ENCODE data around the gene ATM. TPM values are rescaled to one million over a fixed set of nuclear protein-coding genes. Genes with fewer than 3 reads are reported as not detected.
"Not testable (repeated sequence)": the region's sequence is repeated elsewhere in the genome, so short reads cannot be mapped to it uniquely, and the experiment has no call there.

The ATM gene
- total and polyA plus RNA-seq, 2 experiments from 2014 or later, result 27.6 to 59.3 TPM

DNA sequence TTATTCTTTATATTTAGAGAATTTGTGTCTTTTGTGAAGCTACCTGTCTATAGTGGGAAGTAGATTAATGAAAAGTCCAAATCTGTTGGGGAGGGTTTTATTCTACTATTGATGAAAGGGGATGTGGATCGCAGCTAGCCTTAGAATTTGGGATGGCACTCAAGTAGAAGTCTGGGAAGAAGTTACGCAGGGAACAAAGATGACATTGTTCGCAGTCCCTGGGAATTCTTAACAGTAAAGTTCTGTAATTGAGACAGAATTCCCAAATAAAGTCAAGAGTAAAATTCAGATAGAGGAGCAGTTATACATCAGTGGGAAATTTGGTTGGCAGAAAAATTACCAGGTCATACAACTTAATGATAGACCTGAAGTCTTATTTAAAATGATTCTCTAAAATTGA, 64.1 kb downstream of the ATM start:
- H3F3A ChIP-seq (replicated peaks; ENCODE audit: low read depth), result no peaks in the 10 kb centered on the region
- Mint-ChIP-seq H3K27ac (no peak overlapping the region), H3K36me3 (ENCODE audit: low read depth) (peaks cover 46% of the 10 kb centered on the region), H3K4me1 (no peaks in the 10 kb centered on the region), H3K27me3 (ENCODE audit: insufficient read depth, low read depth, poor library complexity) (no peaks in the 10 kb centered on the region), H3K4me3 (no peak overlapping the region), H3K9me3 (no peaks in the 10 kb centered on the region)
- H3K36me3 ChIP-seq (ENCODE audit: insufficient read depth), result peaks cover 14% of the 10 kb centered on the region
- DNase-seq (ENCODE audit: low spot score) (no peak), ATAC-seq (no peak)
- no peak overlapping the region for H3K4me2 ChIP-seq
- H3K4me1 ChIP-seq (ENCODE audit: insufficient read depth), result no peaks in the 10 kb centered on the region
- H4K20me1 ChIP-seq (replicated peaks; ENCODE audit: insufficient read depth), result no peaks in the 10 kb centered on the region
- no peaks in the 10 kb centered on the region for H3K9me2 ChIP-seq (ENCODE audit: insufficient read depth)
- no peak overlapping the region for H3K4me3 ChIP-seq
- H3K79me2 ChIP-seq (replicated peaks; ENCODE audit: insufficient read depth), result no peaks in the 10 kb centered on the region
- TF ChIP-seq EZH2 (IDR thresholded peaks at IDR 0.05; ENCODE audit: low read depth, unreplicated experiment) (no peak), NANOG (IDR thresholded peaks at IDR 0.05; ENCODE audit: borderline replicate concordance) (no peak), STAT1 (IDR thresholded peaks at IDR 0.05; ENCODE audit: unreplicated experiment) (no peak), JUNB (IDR thresholded peaks at IDR 0.05; ENCODE audit: unreplicated experiment) (no peak), CREB1 (CRISPR knock-in tag; IDR thresholded peaks at IDR 0.05; ENCODE audit: low read depth) (no peak), POLR2AphosphoS5 (IDR thresholded peaks at IDR 0.05; ENCODE audit: low read depth) (no peak), ZNF114 (CRISPR knock-in tag; IDR thresholded peaks at IDR 0.05) (no peak)
- TF ChIP-seq, protein P1, sequence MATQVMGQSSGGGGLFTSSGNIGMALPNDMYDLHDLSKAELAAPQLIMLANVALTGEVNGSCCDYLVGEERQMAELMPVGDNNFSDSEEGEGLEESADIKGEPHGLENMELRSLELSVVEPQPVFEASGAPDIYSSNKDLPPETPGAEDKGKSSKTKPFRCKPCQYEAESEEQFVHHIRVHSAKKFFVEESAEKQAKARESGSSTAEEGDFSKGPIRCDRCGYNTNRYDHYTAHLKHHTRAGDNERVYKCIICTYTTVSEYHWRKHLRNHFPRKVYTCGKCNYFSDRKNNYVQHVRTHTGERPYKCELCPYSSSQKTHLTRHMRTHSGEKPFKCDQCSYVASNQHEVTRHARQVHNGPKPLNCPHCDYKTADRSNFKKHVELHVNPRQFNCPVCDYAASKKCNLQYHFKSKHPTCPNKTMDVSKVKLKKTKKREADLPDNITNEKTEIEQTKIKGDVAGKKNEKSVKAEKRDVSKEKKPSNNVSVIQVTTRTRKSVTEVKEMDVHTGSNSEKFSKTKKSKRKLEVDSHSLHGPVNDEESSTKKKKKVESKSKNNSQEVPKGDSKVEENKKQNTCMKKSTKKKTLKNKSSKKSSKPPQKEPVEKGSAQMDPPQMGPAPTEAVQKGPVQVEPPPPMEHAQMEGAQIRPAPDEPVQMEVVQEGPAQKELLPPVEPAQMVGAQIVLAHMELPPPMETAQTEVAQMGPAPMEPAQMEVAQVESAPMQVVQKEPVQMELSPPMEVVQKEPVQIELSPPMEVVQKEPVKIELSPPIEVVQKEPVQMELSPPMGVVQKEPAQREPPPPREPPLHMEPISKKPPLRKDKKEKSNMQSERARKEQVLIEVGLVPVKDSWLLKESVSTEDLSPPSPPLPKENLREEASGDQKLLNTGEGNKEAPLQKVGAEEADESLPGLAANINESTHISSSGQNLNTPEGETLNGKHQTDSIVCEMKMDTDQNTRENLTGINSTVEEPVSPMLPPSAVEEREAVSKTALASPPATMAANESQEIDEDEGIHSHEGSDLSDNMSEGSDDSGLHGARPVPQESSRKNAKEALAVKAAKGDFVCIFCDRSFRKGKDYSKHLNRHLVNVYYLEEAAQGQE (IDR thresholded peaks at IDR 0.05; ENCODE audit: unreplicated experiment), result no peak
- TF ChIP-seq, protein P2, sequence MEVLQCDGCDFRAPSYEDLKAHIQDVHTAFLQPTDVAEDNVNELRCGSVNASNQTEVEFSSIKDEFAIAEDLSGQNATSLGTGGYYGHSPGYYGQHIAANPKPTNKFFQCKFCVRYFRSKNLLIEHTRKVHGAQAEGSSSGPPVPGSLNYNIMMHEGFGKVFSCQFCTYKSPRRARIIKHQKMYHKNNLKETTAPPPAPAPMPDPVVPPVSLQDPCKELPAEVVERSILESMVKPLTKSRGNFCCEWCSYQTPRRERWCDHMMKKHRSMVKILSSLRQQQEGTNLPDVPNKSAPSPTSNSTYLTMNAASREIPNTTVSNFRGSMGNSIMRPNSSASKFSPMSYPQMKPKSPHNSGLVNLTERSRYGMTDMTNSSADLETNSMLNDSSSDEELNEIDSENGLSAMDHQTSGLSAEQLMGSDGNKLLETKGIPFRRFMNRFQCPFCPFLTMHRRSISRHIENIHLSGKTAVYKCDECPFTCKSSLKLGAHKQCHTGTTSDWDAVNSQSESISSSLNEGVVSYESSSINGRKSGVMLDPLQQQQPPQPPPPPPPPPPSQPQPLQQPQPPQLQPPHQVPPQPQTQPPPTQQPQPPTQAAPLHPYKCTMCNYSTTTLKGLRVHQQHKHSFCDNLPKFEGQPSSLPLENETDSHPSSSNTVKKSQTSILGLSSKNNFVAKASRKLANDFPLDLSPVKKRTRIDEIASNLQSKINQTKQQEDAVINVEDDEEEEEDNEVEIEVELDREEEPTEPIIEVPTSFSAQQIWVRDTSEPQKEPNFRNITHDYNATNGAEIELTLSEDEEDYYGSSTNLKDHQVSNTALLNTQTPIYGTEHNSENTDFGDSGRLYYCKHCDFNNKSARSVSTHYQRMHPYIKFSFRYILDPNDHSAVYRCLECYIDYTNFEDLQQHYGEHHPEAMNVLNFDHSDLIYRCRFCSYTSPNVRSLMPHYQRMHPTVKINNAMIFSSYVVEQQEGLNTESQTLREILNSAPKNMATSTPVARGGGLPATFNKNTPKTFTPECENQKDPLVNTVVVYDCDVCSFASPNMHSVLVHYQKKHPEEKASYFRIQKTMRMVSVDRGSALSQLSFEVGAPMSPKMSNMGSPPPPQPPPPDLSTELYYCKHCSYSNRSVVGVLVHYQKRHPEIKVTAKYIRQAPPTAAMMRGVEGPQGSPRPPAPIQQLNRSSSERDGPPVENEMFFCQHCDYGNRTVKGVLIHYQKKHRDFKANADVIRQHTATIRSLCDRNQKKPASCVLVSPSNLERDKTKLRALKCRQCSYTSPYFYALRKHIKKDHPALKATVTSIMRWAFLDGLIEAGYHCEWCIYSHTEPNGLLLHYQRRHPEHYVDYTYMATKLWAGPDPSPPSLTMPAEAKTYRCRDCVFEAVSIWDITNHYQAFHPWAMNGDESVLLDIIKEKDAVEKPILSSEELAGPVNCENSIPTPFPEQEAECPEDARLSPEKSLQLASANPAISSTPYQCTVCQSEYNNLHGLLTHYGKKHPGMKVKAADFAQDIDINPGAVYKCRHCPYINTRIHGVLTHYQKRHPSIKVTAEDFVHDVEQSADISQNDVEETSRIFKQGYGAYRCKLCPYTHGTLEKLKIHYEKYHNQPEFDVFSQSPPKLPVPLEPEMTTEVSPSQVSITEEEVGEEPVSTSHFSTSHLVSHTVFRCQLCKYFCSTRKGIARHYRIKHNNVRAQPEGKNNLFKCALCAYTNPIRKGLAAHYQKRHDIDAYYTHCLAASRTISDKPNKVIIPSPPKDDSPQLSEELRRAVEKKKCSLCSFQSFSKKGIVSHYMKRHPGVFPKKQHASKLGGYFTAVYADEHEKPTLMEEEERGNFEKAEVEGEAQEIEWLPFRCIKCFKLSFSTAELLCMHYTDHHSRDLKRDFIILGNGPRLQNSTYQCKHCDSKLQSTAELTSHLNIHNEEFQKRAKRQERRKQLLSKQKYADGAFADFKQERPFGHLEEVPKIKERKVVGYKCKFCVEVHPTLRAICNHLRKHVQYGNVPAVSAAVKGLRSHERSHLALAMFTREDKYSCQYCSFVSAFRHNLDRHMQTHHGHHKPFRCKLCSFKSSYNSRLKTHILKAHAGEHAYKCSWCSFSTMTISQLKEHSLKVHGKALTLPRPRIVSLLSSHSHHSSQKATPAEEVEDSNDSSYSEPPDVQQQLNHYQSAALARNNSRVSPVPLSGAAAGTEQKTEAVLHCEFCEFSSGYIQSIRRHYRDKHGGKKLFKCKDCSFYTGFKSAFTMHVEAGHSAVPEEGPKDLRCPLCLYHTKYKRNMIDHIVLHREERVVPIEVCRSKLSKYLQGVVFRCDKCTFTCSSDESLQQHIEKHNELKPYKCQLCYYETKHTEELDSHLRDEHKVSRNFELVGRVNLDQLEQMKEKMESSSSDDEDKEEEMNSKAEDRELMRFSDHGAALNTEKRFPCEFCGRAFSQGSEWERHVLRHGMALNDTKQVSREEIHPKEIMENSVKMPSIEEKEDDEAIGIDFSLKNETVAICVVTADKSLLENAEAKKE (CRISPR knock-in tag; IDR thresholded peaks at IDR 0.05), result no peak
- TF ChIP-seq, protein P3, sequence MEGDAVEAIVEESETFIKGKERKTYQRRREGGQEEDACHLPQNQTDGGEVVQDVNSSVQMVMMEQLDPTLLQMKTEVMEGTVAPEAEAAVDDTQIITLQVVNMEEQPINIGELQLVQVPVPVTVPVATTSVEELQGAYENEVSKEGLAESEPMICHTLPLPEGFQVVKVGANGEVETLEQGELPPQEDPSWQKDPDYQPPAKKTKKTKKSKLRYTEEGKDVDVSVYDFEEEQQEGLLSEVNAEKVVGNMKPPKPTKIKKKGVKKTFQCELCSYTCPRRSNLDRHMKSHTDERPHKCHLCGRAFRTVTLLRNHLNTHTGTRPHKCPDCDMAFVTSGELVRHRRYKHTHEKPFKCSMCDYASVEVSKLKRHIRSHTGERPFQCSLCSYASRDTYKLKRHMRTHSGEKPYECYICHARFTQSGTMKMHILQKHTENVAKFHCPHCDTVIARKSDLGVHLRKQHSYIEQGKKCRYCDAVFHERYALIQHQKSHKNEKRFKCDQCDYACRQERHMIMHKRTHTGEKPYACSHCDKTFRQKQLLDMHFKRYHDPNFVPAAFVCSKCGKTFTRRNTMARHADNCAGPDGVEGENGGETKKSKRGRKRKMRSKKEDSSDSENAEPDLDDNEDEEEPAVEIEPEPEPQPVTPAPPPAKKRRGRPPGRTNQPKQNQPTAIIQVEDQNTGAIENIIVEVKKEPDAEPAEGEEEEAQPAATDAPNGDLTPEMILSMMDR (conservative IDR thresholded peaks at IDR 0.05; ENCODE audit: low read depth in 2 of 2), result no peak
- no peaks in the 10 kb centered on the region for H3K27me3 ChIP-seq (ENCODE audit: insufficient read depth)
- no peak overlapping the region for H3K27ac ChIP-seq (ENCODE audit: low read depth)
- no peak overlapping the region for H2AFZ ChIP-seq

DNA sequence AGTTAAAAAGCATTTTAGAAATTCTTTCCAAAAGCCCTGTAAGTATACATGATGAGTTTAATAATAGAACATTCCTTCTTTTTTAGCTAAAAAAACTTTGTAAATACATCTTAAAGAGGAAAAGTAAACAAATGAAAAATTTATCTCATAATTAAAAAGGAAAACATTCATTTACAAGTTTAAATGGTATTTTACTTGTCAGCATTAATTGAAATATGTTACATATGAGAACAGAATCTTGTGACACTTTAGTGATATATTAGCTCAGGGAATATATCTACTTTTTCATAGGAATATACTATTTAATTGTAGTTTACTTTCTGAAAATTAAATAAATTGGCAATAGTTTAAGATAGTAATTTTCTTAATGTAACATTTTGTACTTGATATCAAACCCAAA, 66.2 kb downstream of the ATM start:
- peaks cover 48% of the 10 kb centered on the region for H3K36me3 Mint-ChIP-seq (ENCODE audit: low read depth)
- H4K20me1 ChIP-seq (replicated peaks; ENCODE audit: insufficient read depth); DNase-seq (ENCODE audit: low spot score); H3K4me3 Mint-ChIP-seq; ATAC-seq; H3K27me3 ChIP-seq (ENCODE audit: insufficient read depth); H2AFZ ChIP-seq; H3K27ac Mint-ChIP-seq; H3K79me2 ChIP-seq (replicated peaks; ENCODE audit: insufficient read depth); H3K4me1 ChIP-seq (ENCODE audit: insufficient read depth); H3K4me1 Mint-ChIP-seq; H3K9me2 ChIP-seq (ENCODE audit: insufficient read depth); H3K27me3 Mint-ChIP-seq (ENCODE audit: insufficient read depth, low read depth, poor library complexity); H3K9me3 Mint-ChIP-seq; H3K4me3 ChIP-seq; H3F3A ChIP-seq (replicated peaks; ENCODE audit: low read depth); H3K4me2 ChIP-seq; H3K27ac ChIP-seq (ENCODE audit: low read depth): not testable (repeated sequence)
- peaks cover 13% of the 10 kb centered on the region for H3K36me3 ChIP-seq (ENCODE audit: insufficient read depth)
